Karpas-422 (cell line): ENCODE measurements around the gene MAB21L3. TPM values are rescaled to one million over a fixed set of nuclear protein-coding genes. Genes with fewer than 3 reads are reported as not detected.

ENCODE experiments used
- DNase-seq: peaks from one replicate; pipeline ENCODE4 v3.0.0-alpha.2; 2015
- H2AFZ ChIP-seq: fragments of 200-600 bp; sonication (generic); 2 replicates; pipeline ENCODE4 v1.6.1; 2014; ENCODE audit warnings: antibody characterized with exemption, low read length, mixed read lengths
- H3K27ac ChIP-seq: fragments of 200-600 bp; sonication (generic); 2 replicates; pipeline ENCODE4 v1.5.1; 2014; ENCODE audit warnings: mild to moderate bottlenecking, low read length, moderate library complexity
- H3K27me3 ChIP-seq: fragments of 200-600 bp; sonication (generic); 2 replicates; pipeline ENCODE4 v1.6.1; 2014; ENCODE audit warnings: low read length, mixed read lengths
- H3K36me3 ChIP-seq: fragments of 200-600 bp; sonication (generic); 2 replicates; pipeline ENCODE4 v1.6.1; 2014; ENCODE audit warnings: low read length, mixed read lengths; ENCODE audit not compliant: insufficient read depth
- H3K4me1 ChIP-seq: fragments of 200-600 bp; sonication (generic); 2 replicates; pipeline ENCODE4 v1.6.1; 2014; ENCODE audit warnings: mild to moderate bottlenecking, low read length, mixed read lengths
- H3K4me2 ChIP-seq: fragments of 200-600 bp; sonication (generic); 2 replicates; pipeline ENCODE4 v1.6.1; 2014; ENCODE audit warnings: low read length, low read depth, mild to moderate bottlenecking; ENCODE audit not compliant: poor library complexity, severe bottlenecking
- H3K4me3 ChIP-seq: fragments of 200-600 bp; sonication (generic); 2 replicates; pipeline ENCODE4 v1.5.1; 2014; ENCODE audit warnings: mild to moderate bottlenecking, antibody characterized with exemption, low read length, mixed read lengths
- H3K79me2 ChIP-seq: fragments of 200-600 bp; sonication (generic); 2 replicates; pipeline ENCODE4 v1.6.1; 2014; ENCODE audit warnings: mild to moderate bottlenecking, low read length, mixed read lengths
- H3K9ac ChIP-seq: fragments of 200-600 bp; sonication (generic); 2 replicates; pipeline ENCODE4 v1.6.0; 2014; ENCODE audit warnings: low read length
- H3K9me2 ChIP-seq: fragments of 200-600 bp; sonication (generic), shearing (Covaris generic); replicated peaks from 2 replicates; pipeline ENCODE4 v1.6.0; 2014; ENCODE audit warnings: mild to moderate bottlenecking, low read length, moderate library complexity; ENCODE audit not compliant: insufficient read depth
- H3K9me3 ChIP-seq: fragments of 300-700, 200-600 bp; sonication (generic); 2 replicates; pipeline ENCODE4 v1.6.1; 2014; ENCODE audit warnings: low read length, mixed read lengths
- H4K20me1 ChIP-seq: fragments of 200-600 bp; sonication (generic); 2 replicates; pipeline ENCODE4 v1.6.1; 2014; ENCODE audit warnings: mild to moderate bottlenecking, antibody characterized with exemption, low read length, low read depth; ENCODE audit not compliant: insufficient read depth
- total RNA-seq: library from RNA; depleted of rRNA; stranded (reverse); fragments of >200 nt; shearing (Covaris generic); gene quantifications from 2 replicates; pipeline ENCODE4 v1.2.3, GENCODE V29; 2014; ENCODE audit warnings: low replicate concordance

Gene MAB21L3
- total RNA-seq, 1 experiment from 2014 or later, result not detected

- Histone ChIP-seq H3K4me1 (peaks cover 19% of the 10 kb centered on the region), H2AFZ (peak overlapping the region; percentile 23; the same call in 1 of the 2 replicates), H3K4me2 (no peak overlapping the region), H3K9ac (no peak overlapping the region), H3K36me3 (no peaks in the 10 kb centered on the region), H4K20me1 (no peaks in the 10 kb centered on the region), H3K9me3 (no peaks in the 10 kb centered on the region), H3K79me2 (no peaks in the 10 kb centered on the region), H3K4me3 (no peak overlapping the region), H3K9me2 (no peaks in the 10 kb centered on the region), H3K27me3 (no peaks in the 10 kb centered on the region), H3K27ac (no peak overlapping the region)
- peak; percentile 69 for DNase-seq
These were observed 64.4 kb downstream of the MAB21L3 start for GRCh38 chr1:116175611-116176010.

GRCh38 chr1:116176306-116176789, 65.1 kb downstream of the MAB21L3 start:
- Histone ChIP-seq H3K9me3 (no peaks in the 10 kb centered on the region), H3K79me2 (no peaks in the 10 kb centered on the region), H3K4me1 (peaks cover 12% of the 10 kb centered on the region), H3K36me3 (no peaks in the 10 kb centered on the region), H3K4me2 (no peak overlapping the region), H3K27ac (no peak overlapping the region), H3K27me3 (no peaks in the 10 kb centered on the region), H3K4me3 (no peak overlapping the region), H3K9me2 (no peaks in the 10 kb centered on the region), H2AFZ (no peak overlapping the region), H3K9ac (no peak overlapping the region), H4K20me1 (no peaks in the 10 kb centered on the region)
- no peak for DNase-seq

- Histone ChIP-seq H3K27ac (no peak overlapping the region), H3K4me3 (no peak overlapping the region), H3K9me2 (no peaks in the 10 kb centered on the region), H3K4me2 (no peak overlapping the region), H4K20me1 (no peaks in the 10 kb centered on the region), H3K4me1 (peaks cover 12% of the 10 kb centered on the region), H3K79me2 (no peaks in the 10 kb centered on the region), H3K9ac (no peak overlapping the region), H3K9me3 (no peaks in the 10 kb centered on the region), H3K27me3 (no peaks in the 10 kb centered on the region), H3K36me3 (no peaks in the 10 kb centered on the region), H2AFZ (no peak overlapping the region)
- DNase-seq, result no peak
These were observed 66.7 kb downstream of the MAB21L3 start for GRCh38 chr1:116177861-116178260.

GRCh38 chr1:116178837-116179236, 67.6 kb downstream of the MAB21L3 start:
- DNase-seq, result no peak
- Histone ChIP-seq H3K9me3 (no peaks in the 10 kb centered on the region), H3K4me3 (no peak overlapping the region), H3K27me3 (no peaks in the 10 kb centered on the region), H3K4me1 (peaks cover 12% of the 10 kb centered on the region), H3K79me2 (no peaks in the 10 kb centered on the region), H2AFZ (no peak overlapping the region), H3K9ac (no peak overlapping the region), H4K20me1 (no peaks in the 10 kb centered on the region), H3K27ac (no peak overlapping the region), H3K9me2 (no peaks in the 10 kb centered on the region), H3K36me3 (no peaks in the 10 kb centered on the region), H3K4me2 (no peak overlapping the region)

GRCh38 chr1:116179419-116179818, 68.2 kb downstream of the MAB21L3 start:
- Histone ChIP-seq H3K4me2 (no peak overlapping the region), H4K20me1 (no peaks in the 10 kb centered on the region), H3K27ac (no peak overlapping the region), H3K4me3 (no peak overlapping the region), H2AFZ (no peak overlapping the region), H3K36me3 (no peaks in the 10 kb centered on the region), H3K9ac (no peak overlapping the region), H3K9me2 (no peaks in the 10 kb centered on the region), H3K27me3 (no peaks in the 10 kb centered on the region), H3K79me2 (no peaks in the 10 kb centered on the region), H3K4me1 (peaks cover 12% of the 10 kb centered on the region), H3K9me3 (no peaks in the 10 kb centered on the region)
- no peak for DNase-seq

- no peak overlapping the region for H3K4me2 ChIP-seq
- H3K27ac ChIP-seq, result no peak overlapping the region
- DNase-seq, result no peak
- no peak overlapping the region for H3K4me3 ChIP-seq
- no peaks in the 10 kb centered on the region for H3K9me2 ChIP-seq
- H3K27me3 ChIP-seq, result no peaks in the 10 kb centered on the region
- H3K9me3 ChIP-seq, result no peaks in the 10 kb centered on the region
- H3K36me3 ChIP-seq, result no peaks in the 10 kb centered on the region
- no peak overlapping the region for H3K9ac ChIP-seq
- H3K79me2 ChIP-seq, result no peaks in the 10 kb centered on the region
- no peaks in the 10 kb centered on the region for H4K20me1 ChIP-seq
- peaks cover 12% of the 10 kb centered on the region for H3K4me1 ChIP-seq
- H2AFZ ChIP-seq, result no peak overlapping the region
These were observed 68.8 kb downstream of the MAB21L3 start for GRCh38 chr1:116179964-116180363.

- no peak overlapping the region for H2AFZ ChIP-seq
- no peaks in the 10 kb centered on the region for H4K20me1 ChIP-seq
- no peak overlapping the region for H3K4me3 ChIP-seq
- no peak overlapping the region for H3K9ac ChIP-seq
- no peaks in the 10 kb centered on the region for H3K79me2 ChIP-seq
- H3K9me3 ChIP-seq, result no peaks in the 10 kb centered on the region
- no peak overlapping the region for H3K4me2 ChIP-seq
- DNase-seq, result no peak
- H3K27me3 ChIP-seq, result no peaks in the 10 kb centered on the region
- no peak overlapping the region for H3K27ac ChIP-seq
- no peaks in the 10 kb centered on the region for H3K9me2 ChIP-seq
- no peaks in the 10 kb centered on the region for H3K36me3 ChIP-seq
- peaks cover 16% of the 10 kb centered on the region for H3K4me1 ChIP-seq
These were observed 71.0 kb downstream of the MAB21L3 start for GRCh38 chr1:116182019-116182714.
